Osteoblast (primary cell): Measurements from ENCODE around the gene CUTA. TPM values are rescaled to one million over a fixed set of nuclear protein-coding genes. Genes with fewer than 3 reads are reported as not detected.
A peak's percentile ranks its signal among the peaks of the same experiment; 100 is the strongest.

ENCODE experiments used
- DNase-seq: peaks from one replicate; pipeline ENCODE4 v3.0.0; 2011; ENCODE audit warnings: low spot score, mixed read lengths; ENCODE audit not compliant: insufficient read length; ENCODE audit errors: missing footprints
- H2AFZ ChIP-seq: 2 replicates; pipeline ENCODE4 v1.6.0; 2011; ENCODE audit warnings: mild to moderate bottlenecking, low read length
- H3K27ac ChIP-seq: 2 replicates; pipeline ENCODE4 v1.5.1; 2011; ENCODE audit warnings: mild to moderate bottlenecking, low read depth, low read length, moderate library complexity
- H3K27me3 ChIP-seq: 2 replicates; pipeline ENCODE4 v1.6.0; 2012; ENCODE audit warnings: mild to moderate bottlenecking, control low read depth, inconsistent platforms, low read length, moderate library complexity; ENCODE audit not compliant: insufficient read depth
- H3K36me3 ChIP-seq: 2 replicates; pipeline ENCODE4 v1.5.1; 2011; ENCODE audit warnings: mild to moderate bottlenecking, low read length, control low read depth, moderate library complexity; ENCODE audit not compliant: insufficient read depth
- H3K4me1 ChIP-seq: 2 replicates; pipeline ENCODE4 v1.5.1; 2011; ENCODE audit warnings: mild to moderate bottlenecking, low read length, control low read depth, moderate library complexity; ENCODE audit not compliant: insufficient read depth
- H3K4me2 ChIP-seq: 2 replicates; pipeline ENCODE4 v1.6.0; 2011; ENCODE audit warnings: mild to moderate bottlenecking, low read length; ENCODE audit not compliant: insufficient read depth
- H3K4me3 ChIP-seq: fragments of 200-600 bp; sonication (generic); 3 replicates; pipeline ENCODE4 v1.5.1; 2012; ENCODE audit warnings: mild to moderate bottlenecking, low read length, inconsistent platforms; ENCODE audit not compliant: insufficient read depth
- H3K79me2 ChIP-seq: 2 replicates; pipeline ENCODE4 v1.6.0; 2012; ENCODE audit warnings: mild to moderate bottlenecking, low read length, control low read depth, inconsistent platforms; ENCODE audit not compliant: insufficient read depth
- H3K9me3 ChIP-seq: 2 replicates; pipeline ENCODE4 v1.5.1; 2011; ENCODE audit warnings: low read depth, low read length, control low read depth
- H4K20me1 ChIP-seq: 2 replicates; pipeline ENCODE4 v1.6.0; 2012; ENCODE audit warnings: mild to moderate bottlenecking, low read length, control low read depth; ENCODE audit not compliant: insufficient read depth
- CTCF ChIP-seq: IDR thresholded peaks from 2 replicates; pipeline ENCODE4 v1.5.1; 2011; ENCODE audit warnings: mild to moderate bottlenecking, low read depth, low read length, moderate library complexity; ENCODE audit errors: extremely low read depth
- total RNA-seq: library from RNA; depleted of rRNA; stranded (reverse); fragments of >200 nt; gene quantifications from 2 replicates; pipeline ENCODE4 v1.2.3, GENCODE V29; 2012

CUTA gene
- total RNA-seq, 1 donor, result 122 TPM

GRCh38 chr6:33424855-33425667, 7.2 kb upstream of the CUTA start:
- Histone ChIP-seq H3K27me3 (no peaks in the 10 kb centered on the region), H3K79me2 (peaks cover 62% of the 10 kb centered on the region), H3K4me1 (peaks cover 41% of the 10 kb centered on the region), H3K4me3 (peak overlapping the region; percentile 77), H3K4me2 (peak overlapping the region; percentile 96), H3K36me3 (peaks cover 6% of the 10 kb centered on the region), H3K9me3 (no peaks in the 10 kb centered on the region), H2AFZ (peak overlapping the region; percentile 76), H4K20me1 (peaks cover 19% of the 10 kb centered on the region), H3K27ac (peak overlapping the region; percentile 76)
- no peak for TF ChIP-seq CTCF
- DNase-seq, result peak; percentile 69

- Histone ChIP-seq H3K27ac (no peak overlapping the region), H4K20me1 (peaks cover 6% of the 10 kb centered on the region)
Measured at GRCh38 chr6:33423777-33424176, 5.9 kb upstream of the CUTA start.

GRCh38 chr6:33421344-33421643, 3.4 kb upstream of the CUTA start:
- Histone ChIP-seq H3K4me3 (peak overlapping the region; percentile 67), H3K4me2 (peak overlapping the region; percentile 81), H3K27ac (no peak overlapping the region), H3K36me3 (peaks cover 10% of the 10 kb centered on the region), H3K4me1 (peaks cover 47% of the 10 kb centered on the region), H3K27me3 (no peaks in the 10 kb centered on the region), H3K9me3 (no peaks in the 10 kb centered on the region), H3K79me2 (peaks cover 65% of the 10 kb centered on the region), H2AFZ (no peak overlapping the region), H4K20me1 (peaks cover 4% of the 10 kb centered on the region)
- no peak for DNase-seq
- TF ChIP-seq CTCF, result no peak

More at GRCh38 chr6:33423777-33424176, 5.9 kb upstream of the CUTA start:
- Histone ChIP-seq H3K79me2 (peaks cover 62% of the 10 kb centered on the region), H3K36me3 (peaks cover 6% of the 10 kb centered on the region), H3K4me3 (no peak overlapping the region), H3K4me2 (no peak overlapping the region), H3K27me3 (no peaks in the 10 kb centered on the region), H3K4me1 (peaks cover 45% of the 10 kb centered on the region), H2AFZ (no peak overlapping the region), H3K9me3 (no peaks in the 10 kb centered on the region)
- no peak for TF ChIP-seq CTCF
- no peak for DNase-seq

GRCh38 chr6:33420491-33421343, 2.8 kb upstream of the CUTA start:
- H3K27ac ChIP-seq, result no peak overlapping the region
- DNase-seq, result peak; percentile 48
- H4K20me1 ChIP-seq, result peaks cover 7% of the 10 kb centered on the region
- TF ChIP-seq CTCF, result no peak
- no peak overlapping the region for H2AFZ ChIP-seq
- peak overlapping the region; percentile 81 for H3K4me2 ChIP-seq
- peak overlapping the region; percentile 67 for H3K4me3 ChIP-seq
- H3K9me3 ChIP-seq, result no peaks in the 10 kb centered on the region
- H3K4me1 ChIP-seq, result peaks cover 53% of the 10 kb centered on the region
- peaks cover 16% of the 10 kb centered on the region for H3K36me3 ChIP-seq
- H3K27me3 ChIP-seq, result no peaks in the 10 kb centered on the region
- peaks cover 70% of the 10 kb centered on the region for H3K79me2 ChIP-seq
